ENCODE results near the gene S100A13. TPM values are rescaled to one million over a fixed set of nuclear protein-coding genes. Genes with fewer than 3 reads are reported as not detected.

The S100A13 gene
- total RNA-seq, 4 donors from 2014 or later: 219 to 545 (median 343) TPM

GRCh38 chr1:153612755-153613331, 14.5 kb downstream of the S100A13 start, which contains the start of gene S100A16:
TSS of gene S100A16 (minus strand) at chr1:153613137. CDS start at chr1:153608151, 4,986 bp downstream.
- H3K4me3 ChIP-seq (replicated peaks in 1 of 3): peak within 1 kb of the TSS; percentile 3 to 74 (median 59)
- intact Hi-C loops (cut with DNase I): loop anchor here (5.0 kb wide), 1 partner anchor 36 kb away; no protein-coding TSS in a partner anchor
- peak; percentile 92 to 94 for DNase-seq
- peaks cover 0 to under 1% of the 10 kb centered on the region in 2 donors for H3K36me3 ChIP-seq
- H3K4me1 ChIP-seq: peaks cover 77 to 90% of the 10 kb centered on the region in 2 donors
- 17 to 22% methylated on average over 6 to 9 of the region's 9 CpGs for WGBS, 2 donors
- TF ChIP-seq POLR2A (IDR thresholded peaks at IDR 0.05) (peak; percentile 51 to 91), CTCF (IDR thresholded peaks at IDR 0.05) (peak in 1 of 6 experiments; percentile 24)
- H3K27ac ChIP-seq: peak within 1 kb of the TSS; percentile 89 to 93 (median 91)
- no peaks in the 10 kb centered on the region for H3K27me3 ChIP-seq
- H3K9me3 ChIP-seq: no peaks in the 10 kb centered on the region

- no peak for TF ChIP-seq CTCF (IDR thresholded peaks at IDR 0.05)
- no peak for TF ChIP-seq POLR2A (IDR thresholded peaks at IDR 0.05)
- H3K36me3 ChIP-seq: peaks cover 5 to 7% of the 10 kb centered on the region in 2 donors
- intact Hi-C loops (cut with DNase I): loop anchor here (5.0 kb wide), 1 partner anchor 35 kb away; no protein-coding TSS in a partner anchor
- DNase-seq: peak; percentile 63 to 65
- H3K9me3 ChIP-seq: no peaks in the 10 kb centered on the region
- WGBS, 2 donors: 20 to 21% methylated on average over 11 of the region's 11 CpGs
- H3K4me3 ChIP-seq (replicated peaks in 1 of 3): peak overlapping the region; percentile 3 to 74 (median 59)
- peaks cover 71 to 85% of the 10 kb centered on the region in 2 donors for H3K4me1 ChIP-seq
- no peaks in the 10 kb centered on the region for H3K27me3 ChIP-seq
- H3K27ac ChIP-seq: peak overlapping the region; percentile 89 to 93 (median 91)
Observed at GRCh38 chr1:153612111-153612754, 15.1 kb downstream of the S100A13 start.

- intact Hi-C loops (cut with DNase I): loop anchor here (5.0 kb wide), 1 partner anchor 34 kb away; no protein-coding TSS in a partner anchor
- H3K36me3 ChIP-seq: peaks cover 14% of the 10 kb centered on the region in 2 donors
- no peak for DNase-seq
- H3K9me3 ChIP-seq: no peaks in the 10 kb centered on the region
- peak overlapping the region in 2 of 3 donors; percentile 89 to 93 for H3K27ac ChIP-seq
- no peak for TF ChIP-seq CTCF (IDR thresholded peaks at IDR 0.05)
- TF ChIP-seq POLR2A (IDR thresholded peaks at IDR 0.05): no peak
- 74 to 82% methylated on average over 1 of the region's 1 CpG for WGBS, 2 donors
- H3K4me3 ChIP-seq (replicated peaks in 1 of 3): peak overlapping the region in 1 of 3 donors; percentile 59
- H3K27me3 ChIP-seq: no peaks in the 10 kb centered on the region
- peaks cover 62 to 76% of the 10 kb centered on the region in 2 donors for H3K4me1 ChIP-seq
Observed at GRCh38 chr1:153611356-153611755, 15.9 kb downstream of the S100A13 start.

GRCh38 chr1:153610811-153611301, 16.4 kb downstream of the S100A13 start:
- Histone ChIP-seq H3K4me1 (peaks cover 58 to 71% of the 10 kb centered on the region in 2 donors), H3K4me3 (replicated peaks in 1 of 3) (no peak overlapping the region), H3K36me3 (peaks cover 14% of the 10 kb centered on the region in 2 donors), H3K9me3 (no peaks in the 10 kb centered on the region), H3K27ac (peak overlapping the region in 2 of 3 donors; percentile 73 to 78), H3K27me3 (no peaks in the 10 kb centered on the region)
- no peak for DNase-seq
- intact Hi-C loops (cut with DNase I): loop anchor here (5.0 kb wide), 1 partner anchor 34 kb away; no protein-coding TSS in a partner anchor
- WGBS, 2 donors: 51 to 83% methylated on average over 2 of the region's 7 CpGs
- TF ChIP-seq CTCF (IDR thresholded peaks at IDR 0.05) (no peak), POLR2A (IDR thresholded peaks at IDR 0.05) (no peak)

Measured in thyroid gland (tissue), 4 donors.